ENCODE results near the gene OCRL. TPM values are rescaled to one million over a fixed set of nuclear protein-coding genes. Genes with fewer than 3 reads are reported as not detected.
"Not testable (repeated sequence)": the region's sequence is repeated elsewhere in the genome, so short reads cannot be mapped to it uniquely, and the experiment has no call there.

Gene OCRL
- total RNA-seq, 1 experiment from 2014 or later = 41.4 TPM

- Histone ChIP-seq H3K9me3 (ENCODE audit: insufficient read depth, low read depth) (no peaks in the 10 kb centered on the region), H3K4me1 (replicated peaks; ENCODE audit: insufficient read depth) (no peaks in the 10 kb centered on the region), H4K20me1 (ENCODE audit: insufficient read depth) (no peaks in the 10 kb centered on the region; the same call in 1 of the 2 replicates), H3K4me3 (no peak overlapping the region), H3K79me2 (ENCODE audit: low read depth) (no peaks in the 10 kb centered on the region), H3F3A (ENCODE audit: insufficient read depth, low read depth) (no peaks in the 10 kb centered on the region), H3K36me3 (ENCODE audit: low read depth) (peaks cover 42% of the 10 kb centered on the region), H3K9me2 (ENCODE audit: insufficient read depth) (no peaks in the 10 kb centered on the region), H3K27ac (no peak overlapping the region), H2AFZ (no peak overlapping the region), H3K4me2 (no peak overlapping the region), H3K27me3 (ENCODE audit: insufficient read depth, low read depth) (no peaks in the 10 kb centered on the region)
- CTCF ChIA-PET = no interaction called here
- intact Hi-C loops (cut with micrococcal nuclease; ENCODE audit: unreplicated experiment) = loop anchor here (10.0 kb wide), 1 partner anchor 67 kb away; no protein-coding TSS in a partner anchor
- POLR2A ChIA-PET (ENCODE audit: unreplicated experiment) = no interaction called here
- no peak for DNase-seq
- BruUV-seq (replicated peaks) = no TSS peak
- TF ChIP-seq CTCF (conservative IDR thresholded peaks at IDR 0.05) = no peak
- TF ChIP-seq EZH2 (IDR thresholded peaks at IDR 0.05; ENCODE audit: low read depth) = no peak
These were observed 21.4 kb downstream of the OCRL start for GRCh38 chrX:129561453-129561852.

GRCh38 chrX:129564345-129564744 lies 24.3 kb downstream of the OCRL start:
- H2AFZ ChIP-seq; POLR2A ChIA-PET (ENCODE audit: unreplicated experiment); BruUV-seq (replicated peaks); DNase-seq; H3K9me3 ChIP-seq (ENCODE audit: insufficient read depth, low read depth); H3K4me2 ChIP-seq; H3F3A ChIP-seq (ENCODE audit: insufficient read depth, low read depth); H3K4me1 ChIP-seq (replicated peaks; ENCODE audit: insufficient read depth); H3K27me3 ChIP-seq (ENCODE audit: insufficient read depth, low read depth); H3K79me2 ChIP-seq (ENCODE audit: low read depth); H3K9me2 ChIP-seq (ENCODE audit: insufficient read depth); H3K4me3 ChIP-seq; CTCF ChIA-PET; H4K20me1 ChIP-seq (ENCODE audit: insufficient read depth); H3K27ac ChIP-seq: not testable (repeated sequence)
- H3K36me3 ChIP-seq (ENCODE audit: low read depth) = peaks cover 37% of the 10 kb centered on the region
- intact Hi-C loops (cut with micrococcal nuclease; ENCODE audit: unreplicated experiment) = loop anchor here (10.0 kb wide), 1 partner anchor 70 kb away; no protein-coding TSS in a partner anchor

- Histone ChIP-seq H3K79me2 (ENCODE audit: low read depth) (no peaks in the 10 kb centered on the region), H3K9me2 (ENCODE audit: insufficient read depth) (no peaks in the 10 kb centered on the region), H3F3A (ENCODE audit: insufficient read depth, low read depth) (no peaks in the 10 kb centered on the region), H3K4me1 (replicated peaks; ENCODE audit: insufficient read depth) (no peaks in the 10 kb centered on the region), H3K27ac (no peak overlapping the region), H3K27me3 (ENCODE audit: insufficient read depth, low read depth) (no peaks in the 10 kb centered on the region), H3K4me3 (no peak overlapping the region), H3K9me3 (ENCODE audit: insufficient read depth, low read depth) (no peaks in the 10 kb centered on the region), H3K4me2 (no peak overlapping the region), H3K36me3 (ENCODE audit: low read depth) (peaks cover 37% of the 10 kb centered on the region), H2AFZ (no peak overlapping the region), H4K20me1 (ENCODE audit: insufficient read depth) (peaks cover 4% of the 10 kb centered on the region; the same call in 1 of the 2 replicates)
- no TSS peak for BruUV-seq (replicated peaks)
- CTCF ChIA-PET = no interaction called here
- TF ChIP-seq CTCF (conservative IDR thresholded peaks at IDR 0.05) (no peak), EZH2 (IDR thresholded peaks at IDR 0.05; ENCODE audit: low read depth) (no peak)
- POLR2A ChIA-PET (ENCODE audit: unreplicated experiment) = no interaction called here
- intact Hi-C loops (cut with micrococcal nuclease; ENCODE audit: unreplicated experiment) = loop anchor here (10.0 kb wide), 1 partner anchor 70 kb away; no protein-coding TSS in a partner anchor
- no peak for DNase-seq
These were observed 25.1 kb downstream of the OCRL start for GRCh38 chrX:129565046-129565650.

GRCh38 chrX:129566073-129566472 lies 26.0 kb downstream of the OCRL start:
- no peaks in the 10 kb centered on the region for H3K4me1 ChIP-seq (replicated peaks; ENCODE audit: insufficient read depth)
- TF ChIP-seq CTCF (conservative IDR thresholded peaks at IDR 0.05) (no peak), EZH2 (IDR thresholded peaks at IDR 0.05; ENCODE audit: low read depth) (no peak)
- BruUV-seq (replicated peaks) = no TSS peak
- intact Hi-C loops (cut with micrococcal nuclease; ENCODE audit: unreplicated experiment) = loop anchor here (10.0 kb wide), 1 partner anchor 71 kb away; no protein-coding TSS in a partner anchor
- H4K20me1 ChIP-seq (ENCODE audit: insufficient read depth) = peaks cover 4% of the 10 kb centered on the region; the same call in 1 of the 2 replicates
- H3K36me3 ChIP-seq (ENCODE audit: low read depth) = peaks cover 32% of the 10 kb centered on the region
- no peaks in the 10 kb centered on the region for H3K9me3 ChIP-seq (ENCODE audit: insufficient read depth, low read depth)
- no peak overlapping the region for H2AFZ ChIP-seq
- H3K27ac ChIP-seq = no peak overlapping the region
- H3K79me2 ChIP-seq (ENCODE audit: low read depth) = no peaks in the 10 kb centered on the region
- no peaks in the 10 kb centered on the region for H3F3A ChIP-seq (ENCODE audit: insufficient read depth, low read depth)
- no peak overlapping the region for H3K4me2 ChIP-seq
- no peak for DNase-seq
- no peaks in the 10 kb centered on the region for H3K27me3 ChIP-seq (ENCODE audit: insufficient read depth, low read depth)
- ChIA-PET CTCF (interaction anchor here (0.5 to 0.6 kb wide), 2 partner anchors 362 to 639 kb away, joined by 4 to 6 read pairs; no protein-coding TSS in a partner anchor), POLR2A (ENCODE audit: unreplicated experiment) (no interaction called here)
- no peak overlapping the region for H3K4me3 ChIP-seq
- H3K9me2 ChIP-seq (ENCODE audit: insufficient read depth) = no peaks in the 10 kb centered on the region
